ENCODE data around the gene KIF18A.
"Not testable (repeated sequence)": the region's sequence is repeated elsewhere in the genome, so short reads cannot be mapped to it uniquely, and the experiment has no call there.

The KIF18A gene

DNA sequence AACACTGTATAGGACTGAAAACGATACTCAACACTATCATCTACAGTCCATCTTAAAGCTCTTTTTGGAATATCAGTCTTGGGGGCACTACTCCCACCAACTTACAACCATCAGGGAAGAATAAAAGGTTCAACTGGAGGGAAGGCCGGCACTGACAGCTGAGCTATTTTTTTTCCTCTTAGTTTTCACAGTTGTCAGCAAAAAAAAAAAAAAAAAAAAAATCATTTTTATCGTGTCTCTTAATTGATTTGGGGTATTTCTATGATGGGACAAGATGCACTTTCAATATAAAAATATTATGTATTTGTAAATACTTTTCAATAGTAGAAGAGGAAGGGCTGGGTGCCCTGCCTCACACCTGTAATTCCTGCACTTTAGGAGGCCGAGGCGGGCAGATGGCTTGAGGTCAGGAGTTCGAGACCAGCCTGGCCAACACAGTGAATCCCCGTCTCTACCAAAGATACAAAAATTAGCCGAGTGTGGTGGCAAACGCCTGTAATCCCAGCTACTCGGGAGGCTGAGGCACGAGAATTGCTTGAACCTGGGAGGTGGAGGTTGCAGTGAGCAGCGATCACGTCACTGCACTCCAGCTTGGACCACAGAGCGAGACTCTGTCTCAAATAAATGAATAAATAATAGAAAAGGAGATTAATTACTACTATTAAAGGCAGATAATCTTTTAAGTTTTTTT lies 1.5 kb downstream of the KIF18A start:
- no peak for DNase-seq (ENCODE audit: low read depth in 3 of 3)

DNA sequence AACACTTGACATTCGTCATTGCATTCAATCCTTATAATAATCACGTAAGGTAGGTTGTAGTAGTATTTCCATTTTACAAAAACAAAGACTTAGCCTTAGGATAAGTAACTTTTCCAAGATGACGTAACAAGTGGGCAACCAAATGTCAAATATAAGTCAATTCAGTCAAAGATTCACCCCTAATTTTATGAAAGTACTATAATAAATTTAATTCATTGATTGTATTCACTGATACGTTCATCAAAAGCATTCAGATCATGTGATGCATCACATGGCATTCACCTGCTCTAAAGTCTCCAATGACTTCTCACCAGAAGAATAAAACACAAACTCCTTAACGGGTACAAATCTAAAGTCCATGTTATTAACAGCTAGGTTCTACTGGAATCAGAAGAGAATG lies 2.1 kb downstream of the KIF18A start:
- no peak for DNase-seq (ENCODE audit: low read depth in 3 of 3)

DNA sequence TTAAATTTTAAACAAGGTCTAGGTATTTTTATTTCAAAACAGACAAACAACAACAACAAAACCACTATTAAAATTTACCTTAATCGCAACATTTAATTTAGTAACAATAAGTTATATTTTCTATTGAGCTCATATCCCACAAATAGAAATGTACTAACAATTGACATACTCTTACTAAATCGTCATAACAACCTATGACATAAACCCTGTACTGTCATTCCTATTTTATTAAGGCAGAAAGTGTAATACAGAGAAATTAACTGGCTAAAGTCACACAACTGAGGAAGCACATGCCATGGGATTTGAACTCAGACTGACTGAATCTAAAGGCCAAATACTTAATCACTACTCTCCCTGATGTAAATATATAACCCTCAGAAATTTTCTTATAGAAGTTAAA lies 3.0 kb downstream of the KIF18A start:
- no peak for DNase-seq (ENCODE audit: low read depth in 3 of 3)

DNA sequence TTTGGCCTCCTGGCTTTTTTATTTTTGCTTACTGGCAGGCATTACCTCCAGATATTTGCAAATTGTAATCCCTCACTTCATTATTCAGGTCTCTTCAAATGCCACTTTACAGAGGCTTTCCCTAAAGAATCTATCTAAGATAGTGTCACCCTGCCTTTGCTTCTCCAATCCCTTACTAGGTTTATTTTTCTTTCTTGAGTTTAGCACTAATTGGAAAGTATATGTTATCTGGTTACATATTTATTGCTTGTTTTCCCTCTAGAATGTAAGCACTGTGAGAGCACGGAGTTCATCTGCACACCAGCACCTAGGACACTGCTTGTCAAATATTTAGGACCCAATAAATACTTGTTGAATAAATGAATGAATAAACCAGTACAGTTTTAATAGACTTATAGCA lies 3.5 kb downstream of the KIF18A start:
- DNase-seq (ENCODE audit: low read depth in 3 of 3): no peak

DNA sequence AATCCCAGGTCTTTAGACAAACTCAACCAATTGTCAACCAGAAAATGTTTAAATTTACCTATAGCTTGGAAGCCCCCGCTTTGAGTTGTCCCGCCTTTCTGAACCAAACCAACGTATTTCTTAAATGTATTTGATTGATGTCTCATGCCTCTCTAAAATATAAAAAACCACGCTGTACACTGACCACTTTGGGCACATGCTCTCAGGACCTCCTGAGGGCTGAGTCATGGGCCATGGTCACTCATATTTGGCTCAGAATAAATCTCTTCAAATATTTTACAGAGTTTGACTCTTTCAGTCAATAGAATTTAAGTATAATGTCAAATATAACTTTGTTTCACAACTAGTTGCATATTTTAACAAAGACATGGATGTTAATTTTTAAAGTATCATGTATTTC lies 5.7 kb downstream of the KIF18A start:
- DNase-seq (ENCODE audit: low read depth in 3 of 3): not testable (repeated sequence)

DNA sequence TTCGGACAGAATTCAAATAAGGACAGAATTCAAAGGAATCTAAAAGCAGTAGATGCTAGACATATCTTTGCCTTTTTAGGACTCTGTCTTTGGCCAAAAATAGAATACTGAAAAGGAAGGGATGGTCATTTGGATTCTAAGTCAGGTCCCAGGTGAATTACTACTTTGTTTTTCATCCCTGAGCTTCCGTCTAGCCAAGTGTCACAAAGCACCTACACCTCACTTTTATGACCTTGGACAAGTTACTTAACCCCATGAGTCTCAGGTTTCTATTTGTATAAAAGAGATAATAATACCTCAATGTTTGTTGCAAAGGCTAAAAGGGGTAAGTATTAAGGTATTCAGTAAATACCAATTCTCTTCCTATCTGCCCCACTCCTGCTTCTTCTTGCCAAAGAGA lies 7.3 kb downstream of the KIF18A start:
- no peak for DNase-seq (ENCODE audit: low read depth in 3 of 3)

DNA sequence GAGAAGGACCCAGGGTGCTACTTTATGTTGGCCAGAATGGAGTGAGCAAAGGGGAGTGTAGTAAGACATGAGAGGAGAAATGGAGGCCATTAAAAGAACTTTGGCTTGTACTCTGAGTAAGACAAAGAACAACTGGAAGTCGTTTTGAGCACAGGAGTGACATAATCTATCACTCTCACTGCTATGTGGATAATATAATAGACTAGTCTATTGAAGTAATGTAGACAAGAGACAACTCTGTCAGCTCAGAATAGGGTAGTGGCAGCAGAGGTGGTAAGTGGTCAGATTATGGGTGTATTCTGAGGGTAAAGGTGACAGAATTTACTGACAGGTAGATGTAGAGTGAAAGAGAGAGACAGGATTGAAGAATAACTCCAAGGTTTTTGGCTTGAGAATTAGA lies 8.2 kb downstream of the KIF18A start:
- no peak for DNase-seq (ENCODE audit: low read depth in 3 of 3)

DNA sequence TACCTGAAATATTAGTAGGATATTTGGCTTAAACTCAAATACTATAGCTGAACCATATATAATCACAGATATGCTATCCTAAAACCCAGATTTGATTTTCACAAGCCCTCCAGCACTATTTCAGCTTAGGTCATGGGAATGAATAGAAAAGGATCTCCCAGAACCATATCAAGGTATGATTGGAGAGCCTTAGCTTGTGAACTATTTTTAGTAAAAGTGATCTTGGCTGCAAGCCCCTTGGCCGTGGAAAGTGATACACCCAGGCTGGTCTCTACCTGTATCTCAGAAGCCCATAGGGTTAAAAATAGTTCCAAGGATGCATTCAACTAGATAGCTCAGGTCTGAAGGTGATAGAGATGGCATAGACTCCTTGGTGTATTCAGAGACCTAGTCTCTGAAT lies 9.7 kb downstream of the KIF18A start:
- DNase-seq (ENCODE audit: low read depth in 3 of 3): no peak

DNA sequence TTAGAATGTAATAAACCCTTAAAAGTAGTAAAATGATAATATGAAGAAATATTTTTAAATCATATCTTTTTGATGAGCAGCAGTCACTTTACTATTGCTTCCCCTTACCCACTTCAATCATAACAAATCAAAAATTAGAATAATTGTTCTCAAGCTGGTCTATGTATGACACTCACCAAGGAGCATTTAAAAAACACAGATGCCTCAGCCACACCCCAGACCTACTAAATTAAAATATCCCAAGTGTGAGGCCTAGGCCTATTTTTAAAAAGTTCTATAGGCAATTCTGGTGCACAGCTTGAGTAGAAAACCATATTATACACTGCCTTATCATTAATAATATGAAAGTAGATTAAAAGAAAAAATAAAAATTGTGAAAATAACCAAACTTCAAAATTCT lies 15.2 kb downstream of the KIF18A start:
- no peak for DNase-seq (ENCODE audit: low read depth in 3 of 3)

DNA sequence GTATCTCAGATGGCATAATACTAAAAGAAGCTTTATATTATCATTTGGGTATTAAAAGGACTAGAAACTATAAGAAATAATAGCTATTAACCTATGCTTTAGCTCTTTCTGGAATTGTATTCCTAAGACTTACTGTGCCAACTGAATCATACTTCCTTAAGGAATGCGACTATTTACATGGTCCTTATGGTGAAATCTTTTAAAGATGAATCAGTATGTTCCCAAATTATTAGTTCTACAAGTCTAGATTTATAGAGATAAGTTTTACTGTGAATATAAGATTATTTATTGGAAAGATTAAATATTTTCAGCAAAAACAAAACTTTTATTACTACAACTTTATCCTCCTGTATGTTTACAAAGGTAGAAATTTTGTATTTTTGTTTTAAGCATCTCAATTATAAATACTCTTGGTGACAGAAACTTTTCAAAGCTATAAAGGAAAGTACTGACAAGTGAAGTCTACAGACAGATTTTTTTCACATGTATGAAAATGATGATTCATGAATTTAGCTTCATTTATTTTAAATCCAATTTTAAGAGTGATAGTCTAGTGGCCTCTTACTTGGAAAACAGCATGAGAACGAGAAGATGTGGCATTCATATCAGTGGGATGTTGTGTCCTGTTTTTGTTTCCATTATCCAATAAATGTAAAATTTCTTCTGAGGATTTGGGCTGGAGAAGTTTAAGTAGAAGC lies 17.8 kb downstream of the KIF18A start:
- no peak for DNase-seq (ENCODE audit: low read depth in 3 of 3)

DNA sequence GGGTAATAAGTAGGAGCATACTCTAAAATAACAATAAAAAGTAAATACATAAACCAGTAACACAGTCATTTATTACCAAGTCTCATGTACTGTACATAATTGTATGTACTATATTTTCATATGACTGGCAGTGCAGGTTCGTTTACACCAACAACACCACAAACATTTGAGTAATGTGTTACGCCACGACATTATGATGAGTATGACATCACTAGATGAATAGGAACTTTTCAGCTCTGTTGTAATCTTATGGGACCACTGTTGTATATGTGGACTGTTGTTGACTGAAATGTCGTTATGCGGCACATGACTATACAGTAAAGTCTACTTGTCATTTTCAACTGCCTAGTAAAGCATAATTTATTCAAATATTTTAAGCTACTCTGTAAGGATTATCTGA lies 18.6 kb downstream of the KIF18A start:
- no peak for DNase-seq (ENCODE audit: low read depth in 3 of 3)

DNA sequence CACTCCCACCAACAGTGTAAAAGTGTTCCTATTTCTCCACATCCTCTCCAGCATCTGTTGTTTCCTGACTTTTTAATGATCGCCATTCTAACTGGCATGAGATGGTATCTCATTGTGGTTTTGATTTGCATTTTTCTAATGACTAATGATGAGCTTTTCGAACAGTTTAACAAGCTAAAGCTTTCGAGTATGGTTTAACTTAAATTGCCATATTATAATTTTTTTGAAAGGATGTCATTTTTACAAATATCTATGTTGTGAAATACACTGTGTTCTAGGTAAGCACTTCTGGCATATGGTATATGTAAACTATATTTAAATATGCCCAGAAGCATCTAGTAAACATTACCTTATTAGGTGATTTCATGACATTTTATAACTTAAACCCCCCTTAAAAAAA lies 20.3 kb downstream of the KIF18A start:
- not testable (repeated sequence) for DNase-seq (ENCODE audit: low read depth in 3 of 3)

DNA sequence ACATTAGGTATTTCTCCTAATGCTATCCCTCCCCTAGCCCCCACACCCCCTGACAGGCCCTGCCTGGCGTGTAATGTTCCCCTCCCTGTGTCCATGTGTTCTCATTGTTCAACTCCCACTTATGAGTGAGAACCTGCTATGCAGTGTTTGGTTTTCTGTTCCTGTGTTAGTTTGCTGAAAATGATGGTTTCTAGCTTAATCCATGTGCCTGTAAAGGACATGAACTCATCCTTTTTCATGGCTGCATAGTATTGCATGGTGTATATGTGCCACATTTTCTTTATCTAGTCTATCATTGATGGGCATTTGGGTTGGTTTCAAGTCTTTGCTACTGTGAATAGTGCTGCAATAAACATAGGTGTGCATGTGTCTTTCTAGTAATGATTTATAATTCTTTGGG lies 20.8 kb downstream of the KIF18A start:
- not testable (repeated sequence) for DNase-seq (ENCODE audit: low read depth in 3 of 3)

DNA sequence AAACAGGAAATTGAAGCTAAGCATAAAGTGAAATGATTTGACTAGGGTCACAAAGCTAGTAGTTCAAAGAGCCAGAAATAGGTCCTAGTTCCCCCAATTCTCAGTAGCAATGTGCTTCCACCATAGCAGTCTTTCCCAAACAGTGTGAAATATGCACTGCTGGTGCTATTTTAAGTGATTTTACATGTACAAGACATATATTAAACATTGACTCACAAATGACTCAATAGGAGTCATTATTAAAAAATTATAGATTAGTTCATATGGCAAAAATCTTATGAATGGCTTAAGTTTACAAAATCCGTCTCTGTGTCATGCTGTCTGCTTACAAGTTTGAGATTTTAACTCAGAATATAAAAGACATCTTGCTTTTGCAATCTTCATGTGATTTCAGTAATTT lies 21.4 kb downstream of the KIF18A start:
- no peak for DNase-seq (ENCODE audit: low read depth in 3 of 3)

DNA sequence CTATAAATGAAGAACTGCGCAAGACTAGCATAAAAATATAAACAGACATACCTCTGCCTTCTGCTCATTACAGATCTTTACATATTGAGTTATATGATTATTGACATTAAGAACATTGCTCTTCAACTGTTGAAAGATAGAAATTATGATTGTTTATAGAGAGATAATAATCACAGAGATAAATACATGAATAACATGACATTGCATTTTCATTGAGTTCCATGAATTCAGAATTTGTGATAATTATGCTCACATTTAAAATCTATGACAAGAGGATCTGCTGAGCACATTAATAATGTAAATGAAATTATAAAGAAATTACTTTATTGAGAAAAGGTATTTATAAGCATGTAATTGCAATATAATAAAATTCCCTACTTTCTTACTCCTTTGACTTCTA lies 24.8 kb downstream of the KIF18A start:
- no peak for DNase-seq (ENCODE audit: low read depth in 3 of 3)

DNA sequence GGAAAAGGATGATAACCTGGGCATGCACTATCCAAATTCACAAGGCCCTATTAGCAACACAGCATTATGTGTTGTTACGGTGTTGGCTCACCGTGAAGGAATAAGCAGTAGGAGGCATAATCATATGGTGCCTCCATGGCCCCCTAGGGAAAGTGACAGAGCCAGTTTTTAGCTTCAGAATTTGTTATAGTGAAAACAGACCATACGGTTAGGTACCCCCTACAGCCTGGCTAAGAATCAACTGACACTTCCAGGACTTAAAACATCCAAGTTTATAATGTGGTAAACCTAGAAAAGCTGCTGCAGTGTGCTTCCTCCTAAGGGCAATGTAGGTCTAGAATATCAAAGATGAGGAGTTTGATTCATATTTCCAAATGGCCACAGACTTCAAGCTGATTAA lies 30.4 kb downstream of the KIF18A start:
- DNase-seq (ENCODE audit: low read depth in 3 of 3): no peak

DNA sequence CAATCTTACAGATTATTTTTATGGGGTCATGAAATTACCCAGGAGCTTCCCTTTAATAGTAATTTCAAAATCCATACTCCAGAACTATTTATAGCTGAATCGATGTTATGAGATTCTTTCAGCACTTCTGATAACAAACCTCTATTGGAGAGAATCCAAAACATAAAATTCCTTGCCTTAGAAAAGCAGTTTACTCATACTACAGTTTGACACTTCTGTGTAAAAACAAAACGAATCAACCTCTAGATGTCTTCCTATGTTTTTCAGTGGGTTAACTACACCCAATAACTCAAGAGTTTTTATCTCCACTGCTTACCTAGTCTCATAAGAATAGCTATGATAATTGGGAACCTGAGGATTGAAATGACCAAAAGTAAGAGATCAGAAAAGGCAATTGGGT lies 35.6 kb downstream of the KIF18A start:
- DNase-seq (ENCODE audit: low read depth in 3 of 3): no peak

DNA sequence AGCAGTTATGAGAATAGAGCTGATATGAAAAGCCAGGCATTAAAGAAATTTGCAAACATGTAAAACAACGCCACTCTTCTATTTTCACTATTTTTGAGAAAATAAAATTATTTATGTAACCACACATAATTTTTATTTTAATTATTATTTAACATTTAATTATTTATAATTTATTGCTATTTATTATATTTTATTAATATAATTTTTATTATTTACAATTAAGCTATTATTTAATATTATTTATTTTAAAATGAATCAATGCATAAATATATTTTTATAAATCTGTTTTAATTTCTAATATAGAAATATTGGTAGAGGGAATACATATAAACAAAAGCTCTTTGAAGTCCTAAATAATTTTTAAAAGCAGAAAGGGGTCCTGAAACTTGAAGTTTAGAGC lies 36.7 kb downstream of the KIF18A start:
- DNase-seq (ENCODE audit: low read depth in 3 of 3): no peak

DNA sequence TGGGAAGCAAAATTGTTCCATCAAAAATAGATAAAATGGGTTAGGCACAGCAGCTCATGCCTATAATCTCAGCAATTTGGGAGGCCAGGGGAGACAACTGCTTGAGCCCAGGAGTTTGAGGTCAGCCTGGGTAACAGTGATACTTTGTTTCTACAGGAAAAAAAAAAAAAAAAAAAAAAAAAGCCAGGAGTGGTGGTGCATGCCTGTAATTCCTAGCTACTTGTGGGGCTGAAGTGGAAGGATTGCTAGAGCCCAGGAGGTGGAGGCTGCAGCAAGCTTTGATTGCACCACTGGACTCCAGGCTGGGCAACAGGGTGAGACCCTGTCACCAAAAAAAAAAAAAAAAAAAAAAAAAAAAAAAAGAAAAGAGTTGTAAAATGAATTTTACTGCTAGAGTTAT lies 49.6 kb downstream of the KIF18A start:
- no peak for DNase-seq (ENCODE audit: low read depth in 3 of 3)

DNA sequence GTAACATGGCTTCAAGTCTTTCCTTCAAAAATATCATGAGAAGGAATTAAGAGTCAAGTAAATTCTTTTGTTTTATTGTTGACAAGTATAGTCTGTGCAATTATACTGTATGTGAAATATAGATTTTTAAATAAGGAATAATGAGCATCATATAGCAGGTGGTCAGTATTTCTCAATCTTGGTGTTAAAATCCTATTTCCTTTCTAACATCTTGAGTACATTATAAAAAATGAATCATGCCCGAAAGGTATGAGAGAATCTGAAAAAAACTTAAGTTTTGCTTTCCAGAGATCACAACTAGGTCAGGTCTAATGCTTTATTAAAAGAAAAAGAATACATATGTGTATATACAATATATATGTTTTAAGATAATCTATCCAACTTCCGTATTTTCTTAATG lies 53.1 kb downstream of the KIF18A start:
- no peak for DNase-seq (ENCODE audit: low read depth in 3 of 3)

DNA sequence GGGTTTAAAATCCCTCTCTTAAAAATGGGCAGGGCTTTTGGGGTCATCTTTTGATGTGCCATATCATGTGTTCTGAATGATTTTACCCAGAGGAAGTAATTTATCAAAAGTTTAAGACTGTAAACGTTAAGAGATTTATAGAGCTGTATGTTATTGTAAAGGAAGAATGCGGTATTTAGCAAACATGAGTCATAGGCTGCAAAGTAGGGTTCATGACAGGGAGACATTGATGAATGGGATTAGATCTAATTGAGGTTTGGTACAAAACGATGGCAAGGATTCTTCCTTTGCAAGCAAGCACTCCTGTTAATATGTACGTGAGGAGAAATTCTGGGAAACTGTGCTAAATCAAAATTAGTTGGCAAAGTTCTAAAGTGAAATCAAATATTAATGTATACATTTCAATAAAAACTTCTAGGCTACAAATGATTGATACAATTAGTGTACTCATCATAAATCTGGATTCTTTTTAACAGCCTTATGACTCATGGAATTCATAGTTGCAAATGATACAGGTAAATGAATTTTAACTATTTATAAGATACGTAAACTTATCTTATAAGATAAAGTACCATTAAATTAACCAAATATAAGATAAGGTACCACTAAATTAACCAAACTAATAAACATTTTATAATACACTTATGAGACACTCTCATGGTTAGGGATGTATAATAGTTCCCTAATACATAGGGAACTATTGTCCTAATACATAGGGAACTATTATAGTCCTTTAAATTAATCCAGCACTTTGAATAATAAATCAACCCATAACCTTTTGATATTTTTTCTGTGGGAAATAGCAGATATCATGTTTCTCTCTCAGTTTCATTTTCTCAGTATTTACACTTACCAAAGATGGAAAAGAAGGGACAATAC lies 58.4 kb downstream of the KIF18A start:
- DNase-seq (ENCODE audit: low read depth in 3 of 3): no peak

DNA sequence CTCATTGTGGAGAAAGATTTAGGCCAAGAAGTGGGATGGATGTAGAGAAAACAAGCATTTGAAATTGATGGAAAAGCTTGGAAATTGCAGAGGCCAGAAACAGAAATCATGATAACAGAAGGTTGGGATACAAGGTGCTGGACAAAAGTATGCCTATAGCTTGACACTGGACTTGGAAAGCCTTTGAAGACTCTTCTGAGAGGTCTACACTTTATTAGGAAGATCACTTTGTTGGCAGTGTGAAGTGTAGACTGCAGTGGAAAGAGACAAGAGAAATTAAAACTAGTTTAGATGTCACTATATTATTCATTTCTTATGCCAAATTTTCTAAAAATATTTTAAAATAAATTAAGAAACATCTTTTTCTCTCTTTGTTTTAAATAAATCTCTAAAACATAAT lies 59.1 kb downstream of the KIF18A start:
- DNase-seq (ENCODE audit: low read depth in 3 of 3): no peak

Measured in stimulated activated CD4-positive, alpha-beta T cell treated with anti-CD3 and anti-CD28 coated beads, TNF-alpha, amount 100 ng/mL, for 24 hours (primary cell).